ENCODE data around the gene RPRML. TPM values are rescaled to one million over a fixed set of nuclear protein-coding genes. Genes with fewer than 3 reads are reported as not detected.

Gene RPRML
- total RNA-seq, 1 donor from 2014 or later, result not detected

GRCh38 chr17:46971647-46972300 lies 7.3 kb downstream of the RPRML start:
- no peak for DNase-seq (ENCODE audit: low spot score)
- peaks cover 16% of the 10 kb centered on the region for H3K4me1 Mint-ChIP-seq (ENCODE audit: unreplicated experiment)
- H3K36me3 Mint-ChIP-seq (ENCODE audit: low read depth, unreplicated experiment), result peaks cover 15% of the 10 kb centered on the region
- H3K27me3 Mint-ChIP-seq (ENCODE audit: unreplicated experiment), result peaks cover 11% of the 10 kb centered on the region
- H3K9me3 Mint-ChIP-seq (ENCODE audit: unreplicated experiment), result no peaks in the 10 kb centered on the region
- H3K27ac Mint-ChIP-seq (ENCODE audit: unreplicated experiment), result no peak overlapping the region
- H3K4me3 Mint-ChIP-seq (ENCODE audit: unreplicated experiment), result no peak overlapping the region
- no peak for TF ChIP-seq CTCF (IDR thresholded peaks at IDR 0.05; ENCODE audit: unreplicated experiment)

- peaks cover 19% of the 10 kb centered on the region for H3K4me1 Mint-ChIP-seq (ENCODE audit: unreplicated experiment)
- DNase-seq (ENCODE audit: low spot score), result no peak
Measured at GRCh38 chr17:46968896-46969295, 10.2 kb downstream of the RPRML start.

GRCh38 chr17:46968224-46968834 lies 10.7 kb downstream of the RPRML start:
- Mint-ChIP-seq H3K9me3 (ENCODE audit: unreplicated experiment) (no peaks in the 10 kb centered on the region), H3K4me1 (ENCODE audit: unreplicated experiment) (peaks cover 19% of the 10 kb centered on the region), H3K27ac (ENCODE audit: unreplicated experiment) (no peak overlapping the region), H3K4me3 (ENCODE audit: unreplicated experiment) (no peak overlapping the region), H3K36me3 (ENCODE audit: low read depth, unreplicated experiment) (peaks cover 16% of the 10 kb centered on the region), H3K27me3 (ENCODE audit: unreplicated experiment) (peaks cover 5% of the 10 kb centered on the region)
- no peak for DNase-seq (ENCODE audit: low spot score)
- TF ChIP-seq CTCF (IDR thresholded peaks at IDR 0.05; ENCODE audit: unreplicated experiment), result no peak

More at GRCh38 chr17:46968896-46969295, 10.2 kb downstream of the RPRML start:
- H3K27ac Mint-ChIP-seq (ENCODE audit: unreplicated experiment), result no peak overlapping the region
- no peak for TF ChIP-seq CTCF (IDR thresholded peaks at IDR 0.05; ENCODE audit: unreplicated experiment)
- H3K4me3 Mint-ChIP-seq (ENCODE audit: unreplicated experiment), result no peak overlapping the region
- peaks cover 5% of the 10 kb centered on the region for H3K27me3 Mint-ChIP-seq (ENCODE audit: unreplicated experiment)
- no peaks in the 10 kb centered on the region for H3K9me3 Mint-ChIP-seq (ENCODE audit: unreplicated experiment)
- H3K36me3 Mint-ChIP-seq (ENCODE audit: low read depth, unreplicated experiment), result peaks cover 16% of the 10 kb centered on the region

- peaks cover 19% of the 10 kb centered on the region for H3K4me1 Mint-ChIP-seq (ENCODE audit: unreplicated experiment)
- no peaks in the 10 kb centered on the region for H3K9me3 Mint-ChIP-seq (ENCODE audit: unreplicated experiment)
- no peak overlapping the region for H3K4me3 Mint-ChIP-seq (ENCODE audit: unreplicated experiment)
- TF ChIP-seq CTCF (IDR thresholded peaks at IDR 0.05; ENCODE audit: unreplicated experiment), result no peak
- H3K27ac Mint-ChIP-seq (ENCODE audit: unreplicated experiment), result no peak overlapping the region
- peak; percentile 48 for DNase-seq (ENCODE audit: low spot score)
- peaks cover 16% of the 10 kb centered on the region for H3K36me3 Mint-ChIP-seq (ENCODE audit: low read depth, unreplicated experiment)
- peaks cover 5% of the 10 kb centered on the region for H3K27me3 Mint-ChIP-seq (ENCODE audit: unreplicated experiment)
Measured at GRCh38 chr17:46964315-46965265, 14.5 kb downstream of the RPRML start.
